Mucosa of descending colon (tissue), 3 donors: Measurements from ENCODE around the gene GNPDA1. TPM values are rescaled to one million over a fixed set of nuclear protein-coding genes. Genes with fewer than 3 reads are reported as not detected.

Experiments
- ATAC-seq: fragments of 200-7000 bp; cut with Tn5 transposase; one replicate; pipeline ENCODE4 v1.9.1; 2020; ENCODE audit warnings: mild to moderate bottlenecking, moderate library complexity
- DNase-seq, 3 donors: peaks; one replicate each; pipeline ENCODE4 v3.0.0-alpha.2; 2020
- H3K36me3 ChIP-seq: fragments of 200-600 bp; one replicate; pipeline ENCODE4 v1.8.0; 2021; ENCODE audit warnings: low read depth, mild to moderate bottlenecking
- H3K4me1 ChIP-seq: fragments of 200-600 bp; one replicate; pipeline ENCODE4 v1.8.0; 2021; ENCODE audit warnings: low read depth, mild to moderate bottlenecking
- H3K4me3 ChIP-seq: fragments of 200-600 bp; one replicate; pipeline ENCODE4 v1.8.0; 2021; ENCODE audit warnings: mild to moderate bottlenecking
- H3K9me3 ChIP-seq: fragments of 200-600 bp; one replicate; pipeline ENCODE4 v1.8.0; 2021; ENCODE audit warnings: mild to moderate bottlenecking
- intact Hi-C, 2 donors: fragments of 100-400 bp; cut with DNase I in 1 of 2; cut with micrococcal nuclease in 1 of 2; formaldehyde crosslinking; loops; one replicate each; pipeline versions ENCODE4 v1.11.0 to v1.11.1; 2022; cut with DNase I, micrococcal nuclease
- total RNA-seq, 3 donors: library from RNA; stranded (reverse); fragmentation: NEBNext Ultra II Directional in 2 of 3; extraction: Animal tissue kit (Norgen Biotek cat#: 25700) in 2 of 3; gene quantifications; one replicate each; pipeline versions ENCODE4 v1.2.1 to v1.2.4, GENCODE V29; 2021 to 2023
- TF ChIP-seq, protein P1 (sequence below): fragments of 200-600 bp; IDR thresholded peaks from one replicate; pipeline ENCODE4 v1.8.0; 2022; ENCODE audit warnings: antibody characterized with exemption, mild to moderate bottlenecking
- donor health status: DM: no; HTN: no; CAD: no; lungs with moderate emphysema.
- donor health status: DM: no; HTN: no; CAD: no.
- donor health status: DM: no; HTN: yes; CAD: no.

Gene GNPDA1
- total RNA-seq, 3 donors from 2014 or later, result 10.0 to 29.4 (median 25.3) TPM

DNA sequence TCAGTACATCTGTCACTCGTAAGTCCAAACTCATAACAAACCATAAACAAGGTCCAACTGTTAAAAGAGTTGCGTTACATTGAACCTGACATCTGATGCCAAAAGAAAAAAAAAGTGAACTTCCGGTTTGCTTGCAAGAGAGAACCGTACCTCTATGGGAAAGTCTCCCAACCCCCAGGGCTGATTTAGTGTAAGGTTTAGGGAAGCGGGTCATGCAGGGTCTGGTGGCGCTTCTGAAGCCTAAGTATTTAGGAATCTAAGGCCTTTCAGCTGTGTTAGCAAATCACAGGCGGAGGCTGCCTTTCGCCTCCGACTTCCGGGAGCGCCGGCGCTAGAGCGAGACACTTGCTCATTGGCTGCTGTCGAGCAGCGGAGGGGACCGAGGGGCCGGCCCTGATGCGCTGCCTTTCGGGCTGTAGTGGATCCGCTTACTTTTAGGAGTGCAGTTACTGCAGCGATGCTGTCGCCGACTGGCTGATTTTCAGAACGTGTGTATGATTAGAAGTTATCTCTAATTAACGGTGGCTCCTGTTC, 12.0 kb upstream of the GNPDA1 start:
- H3K36me3 ChIP-seq, result no peaks in the 10 kb centered on the region
- TF ChIP-seq, protein P1, sequence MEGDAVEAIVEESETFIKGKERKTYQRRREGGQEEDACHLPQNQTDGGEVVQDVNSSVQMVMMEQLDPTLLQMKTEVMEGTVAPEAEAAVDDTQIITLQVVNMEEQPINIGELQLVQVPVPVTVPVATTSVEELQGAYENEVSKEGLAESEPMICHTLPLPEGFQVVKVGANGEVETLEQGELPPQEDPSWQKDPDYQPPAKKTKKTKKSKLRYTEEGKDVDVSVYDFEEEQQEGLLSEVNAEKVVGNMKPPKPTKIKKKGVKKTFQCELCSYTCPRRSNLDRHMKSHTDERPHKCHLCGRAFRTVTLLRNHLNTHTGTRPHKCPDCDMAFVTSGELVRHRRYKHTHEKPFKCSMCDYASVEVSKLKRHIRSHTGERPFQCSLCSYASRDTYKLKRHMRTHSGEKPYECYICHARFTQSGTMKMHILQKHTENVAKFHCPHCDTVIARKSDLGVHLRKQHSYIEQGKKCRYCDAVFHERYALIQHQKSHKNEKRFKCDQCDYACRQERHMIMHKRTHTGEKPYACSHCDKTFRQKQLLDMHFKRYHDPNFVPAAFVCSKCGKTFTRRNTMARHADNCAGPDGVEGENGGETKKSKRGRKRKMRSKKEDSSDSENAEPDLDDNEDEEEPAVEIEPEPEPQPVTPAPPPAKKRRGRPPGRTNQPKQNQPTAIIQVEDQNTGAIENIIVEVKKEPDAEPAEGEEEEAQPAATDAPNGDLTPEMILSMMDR, result no peak
- ATAC-seq (peak; percentile 99), DNase-seq (peak; percentile 79 to 92 (median 83))
- H3K9me3 ChIP-seq, result peaks cover 5% of the 10 kb centered on the region
- no peaks in the 10 kb centered on the region for H3K4me1 ChIP-seq
- intact Hi-C loops, result no loop called here
- no peak overlapping the region for H3K4me3 ChIP-seq

DNA sequence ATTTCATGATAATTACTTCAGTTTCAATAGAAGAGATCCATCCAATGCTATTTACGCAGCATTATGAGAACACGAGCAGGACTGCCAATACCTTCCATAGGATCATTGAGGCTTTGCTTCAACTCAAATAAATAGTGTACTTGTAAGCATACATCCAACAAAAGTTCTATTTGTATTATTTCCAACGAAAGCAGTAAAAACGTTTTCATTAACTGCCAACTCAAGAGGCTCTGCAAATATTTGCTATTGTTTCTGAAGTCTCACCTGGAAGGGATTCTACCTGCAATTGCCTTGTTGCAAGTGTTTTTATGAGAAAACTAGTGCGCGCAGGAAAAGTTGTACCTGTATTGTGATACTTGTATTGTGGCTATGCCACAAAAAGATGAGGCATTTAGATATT, 11.0 kb upstream of the GNPDA1 start:
- ATAC-seq (no peak), DNase-seq (no peak)

DNA sequence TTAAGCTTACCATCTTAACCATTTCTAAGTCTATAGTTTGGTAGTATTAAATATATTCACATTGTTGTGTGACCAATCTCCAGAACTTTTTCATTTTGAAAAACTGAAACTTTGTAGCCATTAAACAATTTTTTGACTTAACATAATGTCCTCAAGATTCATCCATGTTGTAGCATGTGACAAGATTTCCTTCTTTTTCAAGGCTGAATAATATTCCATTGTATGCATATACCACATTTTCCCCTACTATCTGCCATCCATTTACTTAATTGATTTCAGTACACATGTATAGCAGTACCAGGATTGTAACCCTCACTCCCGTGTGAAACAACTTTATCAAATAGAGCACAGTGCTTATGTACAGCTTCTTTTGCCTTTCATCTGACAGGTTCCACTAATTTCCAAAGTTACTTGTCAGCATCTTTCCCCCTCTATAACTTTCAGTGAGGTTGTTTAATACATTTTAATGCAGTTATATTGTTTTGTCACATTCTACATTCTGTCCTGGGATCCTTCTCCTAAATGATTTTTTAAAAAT, 7.4 kb upstream of the GNPDA1 start:
- Histone ChIP-seq H3K36me3 (no peaks in the 10 kb centered on the region), H3K4me1 (no peaks in the 10 kb centered on the region), H3K9me3 (peaks cover 5% of the 10 kb centered on the region), H3K4me3 (no peak overlapping the region)
- TF ChIP-seq, protein P1, result no peak
- no peak for DNase-seq
- no peak for ATAC-seq
- intact Hi-C loops, result no loop called here

More for the DNA sequence above, 11.0 kb upstream of the GNPDA1 start:
- H3K4me1 ChIP-seq, result no peaks in the 10 kb centered on the region
- peaks cover 5% of the 10 kb centered on the region for H3K9me3 ChIP-seq
- H3K4me3 ChIP-seq, result no peak overlapping the region
- TF ChIP-seq, protein P1, result no peak
- intact Hi-C loops, result no loop called here
- no peaks in the 10 kb centered on the region for H3K36me3 ChIP-seq

DNA sequence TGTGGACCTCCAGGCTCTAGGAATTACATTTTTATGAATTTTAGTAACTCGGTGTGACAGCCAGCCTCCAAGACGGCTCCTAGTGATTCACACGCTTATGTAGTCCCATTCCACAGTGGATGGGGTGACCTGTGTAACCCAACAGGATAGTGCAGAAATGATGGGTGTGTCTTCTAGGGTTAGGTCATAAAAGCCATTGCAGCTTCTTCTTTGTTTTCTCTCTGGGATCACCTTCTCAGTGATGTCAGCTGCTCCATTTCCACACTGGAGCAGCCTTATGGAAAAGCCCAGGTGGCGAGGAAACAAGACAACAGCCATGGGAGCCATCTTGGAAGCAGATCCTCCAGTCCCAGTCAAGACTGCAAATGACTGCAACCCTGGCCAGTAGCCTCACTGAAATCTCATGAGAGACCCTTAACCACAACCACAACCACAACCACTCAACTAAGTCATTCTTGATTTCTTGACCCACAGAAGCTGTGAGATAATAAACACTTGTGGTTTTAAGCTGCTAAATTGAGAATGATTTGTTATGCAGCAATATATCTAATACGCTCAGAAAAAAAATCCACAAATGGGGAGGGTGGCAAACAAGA, 5.1 kb upstream of the GNPDA1 start:
- TF ChIP-seq, protein P1, result no peak
- H3K4me1 ChIP-seq, result peaks cover 6% of the 10 kb centered on the region
- peaks cover 5% of the 10 kb centered on the region for H3K9me3 ChIP-seq
- intact Hi-C loops, result no loop called here
- ATAC-seq (no peak), DNase-seq (no peak)
- H3K4me3 ChIP-seq, result no peak overlapping the region
- no peaks in the 10 kb centered on the region for H3K36me3 ChIP-seq

DNA sequence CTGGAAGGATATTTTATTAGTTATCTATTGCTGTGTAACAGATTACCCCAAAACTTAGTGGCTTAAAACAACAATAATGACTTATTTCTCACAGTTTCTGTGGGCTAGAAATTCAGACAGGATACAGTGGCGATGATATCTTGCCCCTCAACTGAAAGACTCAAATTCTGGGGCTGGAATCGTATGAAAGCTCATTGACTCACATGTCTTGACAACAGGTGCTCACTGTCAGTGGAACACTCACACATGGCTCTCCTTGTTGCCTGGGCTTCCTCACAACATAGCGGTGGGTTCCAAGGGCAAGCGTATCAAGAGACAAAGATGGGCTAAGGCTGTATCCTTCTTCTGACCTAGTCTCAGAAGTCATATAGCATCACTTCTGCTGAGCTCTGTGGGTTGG, 3.7 kb upstream of the GNPDA1 start:
- Histone ChIP-seq H3K36me3 (no peaks in the 10 kb centered on the region), H3K9me3 (peaks cover 5% of the 10 kb centered on the region), H3K4me3 (no peak overlapping the region), H3K4me1 (peaks cover 10% of the 10 kb centered on the region)
- ATAC-seq (no peak), DNase-seq (no peak)
- intact Hi-C loops, result no loop called here
- TF ChIP-seq, protein P1, result no peak
